Measurements from ENCODE around the gene MRPS23.
A peak's percentile ranks its signal among the peaks of the same experiment; 100 is the strongest.

Gene MRPS23

GRCh38 chr17:57849874-57850754, at the start of gene MRPS23:
Gene MRPS23, minus strand, starts transcription at chr17:57850044. Its CDS starts 34 bp downstream, at chr17:57850010.
- peak; percentile 93 to 94 for DNase-seq (ENCODE audit: low read depth in 2 of 2)

- no peak for DNase-seq (ENCODE audit: low read depth in 2 of 2)
These were observed 49.5 kb upstream of the MRPS23 start for GRCh38 chr17:57899391-57899790.

DNA sequence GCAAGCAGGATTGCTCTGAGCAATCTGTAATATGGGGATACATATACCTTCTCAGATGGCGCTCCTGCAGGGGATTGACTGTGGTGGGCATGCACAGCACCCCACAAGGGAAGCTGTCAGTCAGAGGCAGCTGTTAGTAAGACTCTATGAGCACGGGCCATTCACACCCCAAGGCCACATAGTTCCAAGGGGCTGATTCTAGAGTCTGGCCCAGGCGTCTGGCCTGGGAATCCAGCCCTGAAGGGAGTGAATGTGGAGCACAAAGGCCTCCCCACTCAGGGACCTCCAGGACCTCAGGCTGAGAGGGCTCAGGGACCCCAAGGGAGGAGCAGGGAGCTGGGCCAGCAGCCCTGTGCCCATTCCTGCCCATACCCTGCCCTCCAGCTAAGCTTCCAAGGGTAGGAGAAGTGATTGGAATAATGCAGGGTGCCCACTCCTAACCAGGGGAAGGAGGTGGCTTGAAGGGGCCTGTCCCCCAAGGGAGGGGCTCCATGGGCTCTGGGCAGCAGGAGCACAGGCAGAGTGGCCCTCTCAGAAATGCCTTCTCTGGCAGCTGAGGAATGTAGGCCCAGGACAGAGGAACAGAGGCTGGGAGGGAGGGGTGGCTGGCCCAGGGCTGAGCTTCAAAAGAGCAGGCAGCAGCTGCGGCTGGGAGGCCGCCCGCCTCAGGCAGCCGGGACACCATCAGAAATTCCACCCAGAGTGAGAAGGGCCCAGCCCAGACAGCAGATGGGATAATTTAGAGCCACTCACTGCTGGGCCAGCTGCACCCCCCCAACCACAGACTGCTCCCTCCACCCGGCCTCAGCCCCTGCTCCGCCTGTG, 48.9 kb upstream of the MRPS23 start:
- no peak for DNase-seq (ENCODE audit: low read depth in 2 of 2)

DNA sequence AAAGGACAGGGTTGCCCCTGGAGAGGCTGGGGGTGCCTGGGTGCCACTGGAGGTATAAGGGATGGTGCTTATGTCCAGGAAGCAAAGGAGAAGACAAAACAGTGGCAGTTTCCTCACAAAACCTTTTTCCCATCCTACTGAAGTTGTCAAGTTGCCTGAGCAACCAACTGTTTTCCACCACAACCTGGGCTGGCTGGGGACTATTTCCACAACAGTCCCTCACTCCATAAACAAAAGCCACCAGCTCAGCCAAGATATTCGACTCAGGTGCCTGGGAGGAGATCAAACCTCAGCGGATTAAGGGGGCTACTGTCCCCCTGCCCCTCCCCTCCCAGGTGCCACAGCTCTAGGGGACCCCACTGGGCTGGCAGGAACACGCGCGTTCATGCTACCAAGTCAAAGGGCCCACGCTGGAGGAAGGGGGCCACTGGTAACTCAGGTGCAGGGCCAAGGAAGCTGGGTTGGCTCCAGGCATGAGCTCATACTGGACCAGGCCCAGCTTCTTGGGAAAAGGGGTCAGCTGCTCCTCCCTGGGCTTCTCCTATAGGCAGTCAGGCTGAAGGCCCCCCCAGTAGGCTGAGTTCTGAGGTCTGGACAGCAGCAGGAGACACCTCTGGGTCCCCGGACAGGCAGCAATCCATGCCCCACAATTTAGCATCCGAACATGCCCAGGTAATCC, 45.7 kb upstream of the MRPS23 start:
- DNase-seq (ENCODE audit: low read depth in 2 of 2), result no peak

DNA sequence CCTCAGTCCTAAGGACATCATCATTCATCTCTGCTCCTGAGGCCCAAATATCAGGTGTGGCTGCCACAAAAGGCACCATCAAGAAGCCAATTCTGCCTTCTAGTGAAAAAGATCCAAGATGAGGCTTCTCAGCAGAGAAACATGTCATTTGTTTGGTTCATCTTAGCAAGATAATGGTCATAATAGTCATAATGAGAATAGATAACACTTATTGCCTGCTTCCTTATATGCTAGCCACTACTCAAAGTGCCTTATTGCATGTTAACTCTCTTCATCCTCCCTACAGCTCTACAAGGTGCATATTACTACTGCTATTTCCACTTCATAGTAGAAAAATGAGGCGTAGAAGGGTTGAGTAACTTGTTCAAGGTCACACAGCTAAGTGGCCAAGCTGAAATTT, 45.0 kb upstream of the MRPS23 start:
- no peak for DNase-seq (ENCODE audit: low read depth in 2 of 2)

- no peak for DNase-seq (ENCODE audit: low read depth in 2 of 2)
These were observed 43.2 kb upstream of the MRPS23 start for GRCh38 chr17:57892820-57893595.

DNA sequence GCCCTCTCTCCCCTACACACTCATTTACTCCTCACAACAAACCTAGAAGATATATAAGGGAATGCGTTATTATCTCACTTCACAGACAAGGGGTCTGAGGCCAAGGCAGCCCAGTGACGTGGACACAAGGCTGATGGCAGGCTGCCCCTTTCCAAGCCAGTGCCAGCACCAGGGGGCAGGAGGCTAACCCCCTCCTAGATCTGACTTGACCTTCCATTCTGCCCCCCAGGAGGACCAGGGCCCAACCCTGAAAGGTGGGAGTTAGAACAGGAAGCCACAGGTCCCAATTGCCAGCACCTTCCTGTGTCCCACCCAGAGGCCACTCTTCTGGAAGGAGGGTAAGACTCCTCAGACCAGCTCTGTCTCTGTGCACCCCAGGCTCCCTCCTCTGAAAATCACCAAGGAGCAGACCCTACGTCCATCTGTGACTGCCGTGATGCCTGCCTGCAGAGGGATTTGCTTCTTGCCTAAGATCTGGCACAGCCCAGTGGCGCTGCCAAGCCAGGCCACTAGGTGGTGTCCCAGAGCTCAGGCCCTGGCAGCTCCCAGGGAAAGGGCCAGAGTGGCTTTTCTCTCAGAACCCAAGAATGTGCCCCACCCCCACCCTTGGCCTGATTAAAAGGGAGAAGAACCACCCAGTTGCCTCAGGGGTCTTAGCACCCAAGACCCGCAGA, 42.4 kb upstream of the MRPS23 start:
- peak; percentile 74 to 78 for DNase-seq (ENCODE audit: low read depth in 2 of 2)

DNA sequence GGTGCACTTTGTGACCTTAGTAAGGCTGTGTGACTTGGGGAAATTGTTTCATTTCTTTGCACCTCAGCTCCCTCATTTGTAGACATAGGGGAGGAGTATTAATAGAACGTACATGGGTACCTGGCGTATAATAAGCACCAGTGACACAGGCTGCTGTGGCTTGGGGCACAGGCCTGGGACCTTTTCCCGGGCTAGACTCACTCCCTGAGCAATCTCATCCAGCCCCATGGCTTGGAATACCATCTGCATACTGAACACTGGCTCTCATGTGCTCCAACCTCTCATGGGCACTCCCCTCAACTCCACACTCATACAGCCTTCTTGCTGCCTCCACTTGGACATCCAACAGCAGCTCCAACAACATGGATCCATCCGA, 41.0 kb upstream of the MRPS23 start:
- no peak for DNase-seq (ENCODE audit: low read depth in 2 of 2)

DNA sequence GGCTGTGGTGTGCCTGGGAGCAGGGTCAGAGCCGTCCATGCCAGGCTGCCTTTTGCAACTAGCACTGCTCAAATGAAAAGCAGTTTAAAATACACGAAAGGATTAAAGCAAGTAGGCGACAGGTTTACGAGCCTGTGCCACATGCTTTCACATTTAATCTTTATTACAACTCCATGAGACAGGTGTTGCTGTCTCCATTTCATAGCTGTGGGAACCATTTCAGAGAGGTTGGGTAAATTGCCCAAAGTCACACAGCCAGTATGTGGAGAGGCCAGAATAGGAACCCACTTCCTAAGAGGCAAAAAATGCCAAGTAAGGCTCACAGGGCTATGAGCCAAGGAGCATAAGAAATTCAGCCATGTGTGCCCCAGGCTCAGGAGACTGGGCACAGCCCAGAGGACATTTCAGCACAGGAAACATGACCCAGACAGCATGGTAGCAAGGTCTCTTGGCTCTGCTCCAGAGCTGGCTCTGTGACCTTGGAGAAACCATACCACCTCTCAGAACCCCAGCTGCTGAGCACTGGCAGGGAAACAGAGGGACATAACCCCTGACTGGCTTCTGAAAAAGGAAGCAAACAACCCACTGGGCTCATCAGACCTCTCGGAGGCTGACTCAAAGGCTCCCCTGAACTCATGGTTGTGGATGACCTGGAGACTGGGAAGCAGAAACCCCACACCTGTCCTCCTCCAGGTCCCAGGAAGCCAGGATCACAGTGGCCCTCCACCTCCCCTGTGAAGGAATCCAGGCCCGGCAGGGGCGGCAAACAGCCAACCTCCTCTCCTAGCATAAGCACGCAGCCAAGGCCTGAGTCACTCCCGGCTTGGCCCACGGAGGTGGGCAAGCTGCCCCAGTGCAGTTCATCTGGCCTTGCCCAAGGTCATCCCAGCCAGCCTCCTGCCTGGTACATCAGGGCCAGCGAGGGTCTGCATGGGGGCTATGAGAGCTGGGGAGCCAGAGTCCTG, 40.3 kb upstream of the MRPS23 start:
- DNase-seq (ENCODE audit: low read depth in 2 of 2), result no peak

- DNase-seq (ENCODE audit: low read depth in 2 of 2), result no peak
These were observed 39.4 kb upstream of the MRPS23 start for GRCh38 chr17:57889252-57889651.

- DNase-seq (ENCODE audit: low read depth in 2 of 2), result no peak
These were observed 38.7 kb upstream of the MRPS23 start for GRCh38 chr17:57888311-57889216.

- DNase-seq (ENCODE audit: low read depth in 2 of 2), result no peak
These were observed 37.3 kb upstream of the MRPS23 start for GRCh38 chr17:57887161-57887560.

DNA sequence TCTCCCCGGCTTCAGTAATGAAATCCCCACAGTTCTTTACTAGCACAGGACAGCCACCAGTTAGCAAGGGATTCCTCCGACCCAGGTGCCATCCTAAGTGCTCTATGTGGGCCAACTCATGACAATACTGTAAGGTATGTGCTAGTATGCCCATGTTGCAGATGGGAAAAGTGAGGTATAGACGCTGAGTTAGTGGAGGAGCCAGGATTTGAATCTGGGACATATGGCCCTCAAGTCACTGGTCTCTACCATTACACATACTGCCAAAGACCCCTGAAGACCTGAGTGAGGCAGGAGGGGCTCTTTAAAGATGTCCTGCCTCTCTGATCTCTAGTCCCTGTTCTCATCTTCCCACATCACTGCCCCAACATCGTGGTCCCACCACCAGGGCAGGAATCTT, 36.2 kb upstream of the MRPS23 start:
- no peak for DNase-seq (ENCODE audit: low read depth in 2 of 2)

- no peak for DNase-seq (ENCODE audit: low read depth in 2 of 2)
These were observed 35.5 kb upstream of the MRPS23 start for GRCh38 chr17:57885148-57885915.

DNA sequence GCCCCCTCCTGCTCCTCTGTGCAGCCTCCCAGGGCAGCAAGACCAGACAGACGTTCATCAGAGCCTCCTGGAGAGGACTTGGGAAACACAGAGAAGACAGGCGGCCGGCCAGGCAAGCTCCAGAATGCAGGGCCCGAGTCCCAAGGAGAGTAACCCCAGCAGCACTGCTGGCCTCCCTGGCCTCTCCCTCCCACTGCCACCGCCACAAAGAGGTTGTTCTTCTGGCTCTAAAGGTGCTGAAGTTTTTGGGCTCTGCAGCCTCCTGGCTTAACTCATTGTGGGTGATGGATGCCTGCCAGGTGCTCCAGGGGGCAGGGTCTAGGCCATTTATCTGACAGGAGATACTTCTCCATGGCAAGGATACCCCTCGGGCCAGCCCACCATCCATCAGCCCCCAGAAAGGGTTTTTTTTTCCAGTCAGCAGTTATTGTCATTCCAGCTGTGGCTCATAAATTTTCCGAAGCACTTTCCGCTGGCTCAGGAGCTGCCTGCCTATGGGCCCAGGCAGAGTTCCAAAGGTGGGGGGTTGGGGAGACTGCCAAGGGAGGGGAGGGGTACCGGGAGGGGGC, 32.0 kb upstream of the MRPS23 start:
- no peak for DNase-seq (ENCODE audit: low read depth in 2 of 2)

GRCh38 chr17:57881143-57881542, 31.3 kb upstream of the MRPS23 start:
- DNase-seq (ENCODE audit: low read depth in 2 of 2), result no peak

DNA sequence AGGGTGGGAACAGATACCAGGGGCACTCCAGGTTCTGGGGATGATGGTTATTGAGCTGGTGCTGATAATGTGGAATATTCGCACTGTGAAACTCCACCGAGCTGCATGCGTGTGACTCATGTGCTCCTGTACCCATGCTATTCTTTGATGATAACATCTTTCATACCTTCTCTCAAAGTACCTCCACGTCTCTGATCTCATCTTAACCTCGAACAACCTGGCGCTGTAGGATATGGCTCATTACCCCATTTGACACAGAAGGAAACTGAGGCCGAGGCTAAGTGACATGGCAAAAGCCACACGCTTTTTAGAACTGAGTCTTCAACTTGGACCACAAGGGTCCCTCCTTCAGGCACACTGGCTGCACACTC, 30.2 kb upstream of the MRPS23 start:
- no peak for DNase-seq (ENCODE audit: low read depth in 2 of 2)
